Activated gamma-delta T cell treated with Interleukin-2 at 50 U/mL for 16 hours (primary cell): Measurements from ENCODE around the gene IQCN.

ENCODE experiments used
- DNase-seq: peaks from one replicate; pipeline ENCODE4 v3.0.0-alpha.2; 2020

Gene IQCN

DNA sequence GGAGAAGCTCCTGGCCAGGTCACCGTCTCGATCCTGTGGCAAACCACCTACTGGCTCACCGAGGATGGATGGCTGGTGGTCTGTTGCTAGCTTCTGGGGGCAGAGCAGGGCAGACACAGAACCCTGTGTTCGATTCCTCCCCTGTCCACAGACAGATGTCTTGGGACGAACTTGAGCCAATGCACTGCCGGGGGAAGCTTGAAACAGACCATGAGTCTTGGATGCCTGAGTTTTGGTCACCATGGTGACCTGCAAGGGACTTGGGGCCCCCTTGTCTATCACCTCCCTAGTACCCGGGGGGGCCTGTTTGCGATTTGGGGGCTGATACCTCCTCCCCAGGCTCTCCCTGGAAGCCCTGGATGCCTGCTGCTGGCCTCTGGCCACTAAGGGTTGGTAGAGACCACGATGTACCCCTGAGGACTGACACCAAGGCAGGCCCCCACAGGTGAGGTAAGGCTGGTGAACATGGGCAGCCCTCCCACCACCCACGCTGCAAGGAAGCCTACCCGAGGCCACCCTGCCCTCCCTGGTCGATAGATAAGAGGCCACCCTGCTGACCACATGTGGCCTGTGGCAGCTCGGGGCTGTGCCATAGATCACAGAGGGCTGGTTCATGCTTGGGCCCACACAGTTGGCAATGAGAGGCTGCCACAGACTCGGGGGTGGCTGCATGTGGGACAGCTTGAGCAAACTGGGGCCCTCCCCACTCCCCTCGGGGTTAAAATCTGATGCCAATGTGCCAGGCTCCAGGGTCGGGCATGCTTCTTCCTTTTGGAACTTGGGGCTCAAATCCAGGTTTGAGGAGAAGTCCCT lies 10.7 kb downstream of the IQCN start:
- DNase-seq, result no peak

DNA sequence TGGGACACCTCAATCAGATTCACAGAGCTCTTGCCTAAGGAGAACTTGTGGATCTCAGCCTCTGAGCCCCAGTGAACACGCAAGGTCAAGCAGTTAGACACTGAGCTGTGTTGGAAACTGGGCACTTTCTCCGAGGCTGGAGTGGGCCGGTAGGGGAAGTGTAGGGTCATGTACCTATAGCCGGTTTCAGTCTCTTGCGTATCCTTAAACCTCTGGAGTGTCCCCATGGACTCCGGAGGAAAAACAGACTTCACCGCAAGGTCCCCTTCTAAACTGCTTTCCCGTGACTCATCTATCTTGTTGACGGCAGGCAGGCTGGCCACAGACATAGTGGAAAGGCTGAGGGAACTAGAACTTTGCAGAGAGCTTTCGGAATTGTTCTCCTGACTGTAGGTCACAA lies 11.3 kb downstream of the IQCN start:
- DNase-seq, result no peak

DNA sequence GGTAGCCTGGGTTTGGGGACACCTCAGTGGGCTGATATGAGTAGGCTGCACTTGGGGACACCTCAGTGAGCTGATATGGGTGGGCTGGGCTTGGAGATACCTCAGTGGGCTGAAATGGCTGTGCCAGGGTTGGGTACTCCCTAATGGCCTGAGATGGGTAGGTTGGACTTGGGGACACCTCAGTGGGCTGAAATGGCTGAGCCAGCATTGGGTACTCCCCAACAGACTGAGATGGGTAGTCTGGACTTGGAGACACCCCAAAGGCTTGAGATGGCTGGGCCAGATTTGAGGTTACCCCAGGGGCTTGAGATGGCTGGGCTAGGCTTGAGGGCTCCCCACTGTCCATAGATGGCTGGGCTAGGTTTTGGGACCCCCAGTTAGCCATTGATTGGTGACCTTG lies 12.1 kb downstream of the IQCN start:
- DNase-seq, result no peak

DNA sequence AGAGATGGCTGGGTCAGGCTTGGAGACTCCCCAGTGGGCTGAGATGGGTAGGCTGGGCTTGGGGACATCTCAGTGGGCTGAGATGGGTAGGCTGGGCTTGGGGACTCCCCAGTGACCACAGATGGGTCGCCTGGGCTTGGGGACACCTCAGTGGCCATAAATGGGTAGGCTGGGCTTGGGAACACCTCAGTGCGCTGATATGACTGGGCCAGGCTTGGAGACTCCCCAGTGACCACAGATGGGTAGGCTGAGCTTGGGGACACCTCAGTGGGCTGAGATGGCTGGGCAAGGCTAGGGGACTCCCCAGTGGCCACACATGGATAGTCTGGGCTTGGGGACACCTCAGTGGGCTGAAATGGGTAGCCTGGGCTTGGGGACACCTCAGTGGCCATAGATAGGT lies 12.8 kb downstream of the IQCN start:
- DNase-seq, result no peak

DNA sequence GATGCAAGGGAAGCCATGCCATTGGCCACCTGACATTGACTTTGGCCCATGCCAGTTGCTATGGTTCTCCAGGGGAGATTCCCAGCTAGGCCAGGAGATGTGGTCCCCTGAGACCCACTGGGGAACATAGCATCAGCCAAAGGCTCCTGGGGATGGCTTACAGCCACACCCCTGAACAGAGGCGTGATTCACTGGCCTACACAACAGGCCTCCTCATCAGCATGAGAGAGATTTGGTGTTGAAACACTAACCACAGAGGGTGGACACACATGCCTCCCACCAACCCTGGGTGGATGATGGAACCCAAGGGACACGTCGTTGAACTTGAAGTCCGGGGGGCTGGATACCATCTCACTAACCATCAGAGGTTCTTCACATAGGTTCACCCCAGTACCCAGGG lies 14.4 kb downstream of the IQCN start:
- no peak for DNase-seq

DNA sequence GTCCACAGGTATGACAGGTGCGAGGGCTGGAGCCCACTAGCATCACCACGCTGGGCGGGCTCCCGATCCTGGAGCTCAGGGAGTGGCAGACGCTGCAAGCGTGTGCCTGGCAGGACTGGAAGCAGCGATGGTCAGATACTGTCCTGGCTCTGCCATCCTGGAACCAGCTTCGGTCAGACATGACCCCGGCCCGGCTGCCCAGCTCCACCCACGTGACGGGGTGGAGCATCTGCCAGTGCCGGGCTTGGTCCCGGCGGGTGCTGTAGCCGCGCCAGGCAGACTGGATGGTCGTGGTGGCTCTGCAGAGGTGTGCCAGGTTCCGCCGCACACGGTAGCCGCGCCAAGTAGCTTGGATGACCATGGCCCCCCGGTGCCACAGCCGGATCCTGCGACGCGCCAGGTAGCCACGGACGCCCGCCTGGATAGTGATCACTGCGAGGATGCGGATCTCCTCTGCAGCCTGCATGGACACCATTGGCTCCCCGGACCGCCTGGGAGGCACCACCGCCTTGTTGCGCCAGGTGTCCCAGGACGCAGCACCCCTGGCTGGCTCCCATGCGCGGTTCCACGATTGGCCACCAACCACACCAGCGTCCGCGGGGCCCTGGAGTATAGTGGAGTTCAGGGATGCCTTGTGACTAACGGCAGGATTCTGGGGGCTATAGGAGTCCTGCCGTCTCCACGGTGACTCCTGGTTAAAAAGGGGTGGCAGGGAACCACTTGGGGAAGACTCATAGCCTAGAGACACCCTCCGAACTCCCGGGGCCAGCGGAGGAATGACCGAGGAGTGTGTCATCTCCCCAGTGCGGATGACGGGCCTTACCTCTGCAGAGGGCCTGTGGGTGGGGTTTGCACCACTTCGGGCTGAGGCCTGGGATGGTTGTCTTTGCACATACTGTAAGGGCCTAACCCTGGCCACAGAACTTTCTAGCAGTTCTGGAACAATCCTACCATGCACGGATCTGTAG lies 16.5 kb downstream of the IQCN start:
- DNase-seq, result no peak

DNA sequence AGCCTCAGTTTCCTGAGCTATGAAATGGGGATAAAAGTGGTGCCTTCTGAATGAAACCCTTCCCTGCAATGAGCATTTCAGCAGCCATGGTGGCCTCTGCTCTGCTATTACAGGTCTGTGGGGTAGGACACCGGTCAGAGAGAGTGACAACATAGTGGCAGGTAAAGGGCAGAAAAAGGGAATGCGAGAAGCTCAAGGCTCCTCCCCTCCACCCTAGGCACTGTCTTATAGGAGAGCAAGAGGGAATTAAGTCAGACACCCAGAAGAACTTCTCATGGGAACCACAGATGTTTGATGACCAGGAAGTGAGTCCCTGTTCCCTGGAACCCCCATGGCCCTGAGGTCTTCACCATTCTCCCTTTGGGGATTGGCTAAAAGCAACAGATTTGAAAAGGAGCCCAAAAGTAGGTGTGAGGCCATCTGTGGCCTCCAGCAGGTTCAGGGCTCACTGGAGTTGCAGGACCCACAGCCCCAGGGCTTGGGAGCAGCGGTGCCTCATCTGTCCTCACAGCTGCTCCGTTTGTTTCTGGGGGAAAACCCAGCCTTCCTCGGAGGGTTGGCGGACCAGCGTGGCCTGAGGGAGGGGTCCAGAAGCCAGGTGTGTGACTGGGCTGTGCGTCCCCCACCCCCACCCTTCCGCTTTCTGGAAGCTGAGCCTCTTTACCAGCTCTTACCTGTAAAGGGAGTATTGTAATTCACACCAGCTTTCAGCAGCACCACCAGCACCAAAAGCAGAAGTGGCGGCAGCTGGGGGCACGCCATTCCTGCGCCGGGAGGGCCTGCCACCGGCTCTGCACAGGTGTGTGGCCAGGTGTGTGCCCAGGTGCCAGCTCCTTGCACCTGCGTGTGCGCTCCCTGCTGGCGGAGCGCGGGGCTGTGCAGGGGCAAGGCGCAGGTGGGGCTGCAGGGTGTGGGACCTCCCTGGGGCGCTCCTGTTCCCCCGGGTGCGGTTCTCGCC lies 19.4 kb downstream of the IQCN start:
- no peak for DNase-seq

DNA sequence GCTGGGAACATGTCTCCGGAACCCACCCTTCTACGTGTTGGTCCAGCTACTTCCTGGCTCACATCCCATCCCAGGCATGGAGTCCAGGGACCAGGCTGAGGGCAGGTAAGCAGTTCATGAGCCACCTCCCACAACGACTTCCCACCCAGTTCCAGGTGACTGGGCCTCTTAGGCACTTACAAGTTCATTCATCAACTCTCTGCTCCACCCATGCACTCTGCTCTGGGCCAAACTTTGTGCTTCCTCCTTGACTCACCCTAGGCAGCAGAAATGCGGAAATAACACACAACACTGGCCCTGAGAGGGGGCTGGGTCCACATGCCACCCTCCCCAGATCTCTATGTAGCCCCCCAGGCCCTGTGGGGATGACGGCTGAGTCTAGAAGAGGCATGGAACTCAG lies 20.5 kb downstream of the IQCN start:
- DNase-seq, result no peak

DNA sequence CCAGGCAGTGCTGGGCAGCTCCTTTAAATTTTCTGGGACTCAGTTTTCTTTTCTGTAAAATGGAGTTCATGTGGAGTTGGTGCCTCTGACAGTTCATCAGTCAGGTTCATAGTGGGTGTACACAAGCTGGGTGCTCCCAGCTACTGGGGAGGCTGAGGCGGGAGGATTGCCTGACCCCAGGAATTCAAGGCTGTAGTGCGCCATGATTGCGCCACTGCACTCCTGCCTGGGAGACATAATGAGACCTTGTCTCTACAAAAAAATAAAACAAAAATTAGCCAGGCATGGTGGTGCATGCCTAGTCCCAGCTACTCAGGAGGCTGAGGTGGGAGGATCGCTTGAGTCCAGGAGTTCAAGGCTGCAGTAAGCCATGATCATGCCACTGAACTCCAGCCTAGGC lies 21.1 kb downstream of the IQCN start:
- DNase-seq, result no peak

DNA sequence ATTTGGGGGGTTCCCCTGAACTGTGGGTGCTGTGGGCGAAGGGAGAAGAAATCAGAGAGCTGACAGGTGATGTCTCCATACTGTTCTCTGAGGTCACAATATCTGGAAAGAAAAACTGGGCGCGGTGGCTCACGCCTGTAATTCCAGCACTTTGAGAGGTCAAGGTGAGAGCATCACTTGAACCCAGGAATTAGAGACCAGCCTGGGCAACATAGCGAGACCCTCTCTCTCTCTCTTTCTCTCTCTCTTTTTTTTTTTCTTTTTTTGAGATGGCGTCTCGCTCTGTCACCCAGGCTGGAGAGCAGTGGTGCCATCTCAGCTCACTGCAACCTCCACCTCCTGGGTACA lies 21.9 kb downstream of the IQCN start:
- DNase-seq, result no peak

DNA sequence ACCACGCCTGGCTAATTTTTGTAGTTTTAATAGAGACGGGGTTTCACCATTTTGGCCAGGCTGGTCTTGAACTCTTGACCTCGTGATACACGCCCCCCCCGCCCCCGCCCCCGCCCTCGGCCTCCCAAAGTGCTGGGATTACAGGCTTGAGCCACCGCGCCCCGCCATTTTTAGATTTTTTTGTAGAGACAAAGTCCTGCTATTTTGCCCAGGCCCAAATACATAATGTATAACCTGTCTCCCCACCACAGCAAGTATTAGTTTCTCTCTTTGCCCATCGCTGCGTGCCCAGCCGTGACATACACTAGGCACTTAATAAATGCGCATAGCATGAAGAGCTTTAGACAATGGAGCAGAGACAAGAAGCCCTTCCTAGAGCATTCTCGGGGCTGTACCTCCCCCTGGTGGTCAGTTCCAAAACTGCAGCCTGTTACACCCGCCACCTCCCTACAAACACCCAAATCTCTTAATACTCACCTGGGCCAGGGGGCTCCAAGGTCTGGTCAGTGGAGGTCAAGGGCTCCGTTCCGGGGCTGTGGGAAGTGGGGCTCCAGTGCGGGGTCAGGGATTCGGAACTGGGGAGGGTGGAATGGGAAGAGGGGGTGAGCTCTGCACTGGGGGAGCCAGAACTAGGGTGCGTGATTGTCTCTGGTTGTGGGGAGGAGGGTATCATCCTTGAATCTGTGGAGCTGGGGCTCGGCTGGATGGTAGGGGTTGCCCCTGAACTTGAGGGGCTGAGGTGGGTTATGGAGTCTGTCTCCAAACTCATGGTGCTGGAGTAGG lies 22.5 kb downstream of the IQCN start:
- peak; percentile 82 for DNase-seq

DNA sequence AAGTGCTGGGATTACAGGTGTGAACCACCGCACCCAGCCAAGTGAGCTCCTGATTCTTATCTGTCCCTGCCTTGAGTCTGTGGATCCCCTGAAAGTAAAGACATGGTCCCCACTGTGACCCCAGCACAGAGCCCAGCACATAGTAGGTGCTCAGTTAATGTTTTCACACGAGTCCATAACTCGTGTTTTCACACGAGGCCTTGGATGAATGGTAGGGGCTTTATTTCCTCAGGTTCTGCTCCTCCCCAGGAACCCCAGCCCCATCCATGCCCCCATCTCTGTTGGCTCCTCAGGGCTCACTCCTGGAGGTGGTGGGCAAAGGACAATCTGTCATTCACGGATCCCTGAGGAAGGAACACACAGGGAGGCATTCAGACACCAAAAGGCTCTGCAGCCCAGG lies 24.4 kb downstream of the IQCN start:
- DNase-seq, result no peak

DNA sequence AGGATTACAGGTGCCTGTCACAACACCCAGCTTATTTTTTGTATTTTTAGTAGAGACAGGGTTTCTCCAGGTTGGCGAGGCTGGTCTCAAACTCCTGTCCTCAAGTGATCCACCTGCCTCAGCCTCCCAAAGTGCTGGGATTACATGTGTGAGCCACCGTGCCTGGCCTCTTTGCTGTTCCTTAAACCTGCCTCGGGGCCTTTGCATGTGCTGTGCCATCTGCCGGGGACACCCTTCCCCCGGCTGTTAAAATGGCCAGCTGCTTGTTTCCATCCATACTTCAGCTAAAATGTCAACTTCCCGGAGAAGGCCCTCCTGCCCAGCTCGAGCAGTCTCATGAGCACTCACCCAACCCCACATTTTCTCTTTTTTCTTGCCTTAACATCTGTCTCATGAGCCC lies 29.0 kb downstream of the IQCN start:
- DNase-seq, result no peak

DNA sequence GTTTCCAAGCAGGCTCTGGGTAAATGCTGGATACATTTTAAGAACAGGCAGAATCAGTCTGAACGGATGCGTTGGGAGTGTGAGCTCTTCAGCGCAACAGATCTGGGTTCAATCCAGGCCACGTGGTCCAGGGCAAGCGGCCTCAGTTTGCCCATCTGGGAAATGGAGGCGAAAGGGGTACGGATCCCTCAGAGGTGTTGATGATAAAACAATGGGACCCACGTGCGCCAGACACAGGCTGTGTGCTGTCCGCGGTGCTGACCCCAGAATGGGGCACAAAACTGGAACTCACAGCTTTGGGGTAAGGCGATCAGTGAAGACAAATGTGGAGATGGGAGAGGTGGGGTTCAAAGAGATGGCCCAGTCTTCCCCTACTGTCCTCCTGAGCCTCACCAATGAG lies 34.9 kb downstream of the IQCN start:
- no peak for DNase-seq

DNA sequence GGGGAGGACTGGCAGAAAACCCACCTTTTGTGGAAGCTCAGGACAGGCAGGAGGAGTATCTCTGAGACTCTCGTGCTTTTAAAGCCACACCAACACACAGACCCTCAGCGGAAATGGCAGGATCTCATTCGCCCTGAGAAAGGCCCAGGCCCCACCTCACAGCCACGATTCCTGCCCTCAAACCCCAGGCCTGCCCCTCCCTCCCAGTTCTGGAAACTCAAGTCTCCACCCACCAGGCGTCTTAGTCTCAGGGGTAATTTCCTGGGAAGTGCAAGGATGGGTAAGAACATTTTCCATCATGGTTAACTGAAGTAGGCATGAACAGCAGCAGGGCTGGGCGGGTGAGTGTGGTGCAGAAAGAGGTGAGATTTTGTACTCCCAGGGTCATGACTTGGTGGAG lies 40.1 kb downstream of the IQCN start:
- DNase-seq, result no peak

DNA sequence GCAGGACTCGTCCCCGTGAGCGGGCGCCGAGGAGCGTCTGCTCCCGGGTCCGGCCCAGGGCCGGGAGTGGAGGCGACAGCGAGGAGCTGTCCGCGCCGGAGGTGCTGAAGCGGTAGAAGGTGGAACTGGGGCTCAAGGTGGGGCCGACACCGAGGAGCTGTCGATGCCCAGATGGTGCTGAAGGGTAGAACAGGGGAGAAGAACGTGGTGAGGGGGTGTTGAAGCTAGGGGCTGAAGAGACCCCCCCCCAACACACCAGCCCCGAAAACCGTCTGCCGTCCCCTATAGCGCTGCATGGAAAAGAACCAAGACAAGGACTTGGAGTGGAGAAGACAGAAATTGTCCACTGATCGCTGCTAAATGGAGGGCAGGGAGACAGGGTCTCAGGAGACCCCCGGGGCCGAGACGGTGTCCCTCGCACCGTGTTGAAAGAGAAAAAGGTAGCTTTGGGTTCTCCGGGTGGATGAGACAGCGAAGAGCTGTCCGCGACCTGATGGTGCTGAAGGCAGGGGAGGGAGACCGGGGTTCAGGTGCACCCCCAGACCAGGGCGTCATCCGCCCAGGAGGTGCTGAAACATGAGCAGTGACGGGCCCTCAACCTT lies 40.9 kb downstream of the IQCN start:
- peak; percentile 29 for DNase-seq

DNA sequence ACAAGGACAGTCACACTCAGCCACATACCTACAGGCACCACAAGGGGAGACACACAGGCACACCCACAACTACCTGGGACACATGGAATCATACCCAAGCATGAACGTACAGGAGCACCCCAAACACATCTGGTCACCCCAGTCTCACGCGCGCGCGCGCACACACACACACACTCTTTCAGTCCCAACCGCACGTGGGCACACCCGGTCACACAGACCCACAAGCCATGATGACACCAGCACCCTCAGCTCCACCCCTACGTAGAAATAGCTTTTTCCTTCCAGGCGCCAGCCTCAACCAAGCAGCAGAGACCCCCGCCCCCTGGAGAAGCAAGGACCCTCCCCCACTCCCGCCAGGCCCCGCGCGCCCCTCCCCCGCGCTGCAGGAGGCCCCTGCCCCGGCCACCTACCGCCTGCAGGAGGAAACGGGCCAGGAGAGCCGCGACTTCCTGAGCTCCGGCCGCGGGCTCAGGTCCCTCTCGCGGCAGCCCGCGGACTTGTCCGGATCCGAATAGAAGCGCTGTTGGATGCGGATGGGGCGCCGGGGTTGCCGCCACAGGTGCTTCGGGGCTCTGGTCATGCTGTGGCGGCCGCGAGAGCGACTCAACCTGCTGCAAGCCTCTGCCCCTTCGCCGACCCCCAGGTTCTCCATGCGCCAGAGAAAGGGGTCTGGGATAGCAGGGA lies 41.6 kb downstream of the IQCN start:
- DNase-seq, result no peak

DNA sequence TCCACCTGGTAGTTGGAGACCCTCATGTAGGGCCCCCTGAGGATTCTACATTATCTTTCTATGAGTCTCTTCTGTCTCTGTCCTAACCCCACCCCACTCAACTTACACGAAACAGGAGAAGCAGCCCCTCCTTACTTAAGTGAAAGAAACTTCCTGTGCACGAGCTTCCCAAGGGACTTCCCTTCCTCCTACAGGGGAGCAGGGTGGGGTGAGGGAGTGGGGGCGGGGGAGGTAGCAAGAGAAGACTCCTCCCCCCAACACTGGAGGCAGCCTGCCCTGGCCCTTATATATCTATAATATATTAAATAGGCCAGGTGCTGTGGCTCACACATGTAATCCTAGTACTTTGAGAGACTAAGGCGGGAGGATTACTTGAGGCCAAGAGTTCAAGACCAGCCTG lies 42.5 kb downstream of the IQCN start:
- DNase-seq, result no peak

DNA sequence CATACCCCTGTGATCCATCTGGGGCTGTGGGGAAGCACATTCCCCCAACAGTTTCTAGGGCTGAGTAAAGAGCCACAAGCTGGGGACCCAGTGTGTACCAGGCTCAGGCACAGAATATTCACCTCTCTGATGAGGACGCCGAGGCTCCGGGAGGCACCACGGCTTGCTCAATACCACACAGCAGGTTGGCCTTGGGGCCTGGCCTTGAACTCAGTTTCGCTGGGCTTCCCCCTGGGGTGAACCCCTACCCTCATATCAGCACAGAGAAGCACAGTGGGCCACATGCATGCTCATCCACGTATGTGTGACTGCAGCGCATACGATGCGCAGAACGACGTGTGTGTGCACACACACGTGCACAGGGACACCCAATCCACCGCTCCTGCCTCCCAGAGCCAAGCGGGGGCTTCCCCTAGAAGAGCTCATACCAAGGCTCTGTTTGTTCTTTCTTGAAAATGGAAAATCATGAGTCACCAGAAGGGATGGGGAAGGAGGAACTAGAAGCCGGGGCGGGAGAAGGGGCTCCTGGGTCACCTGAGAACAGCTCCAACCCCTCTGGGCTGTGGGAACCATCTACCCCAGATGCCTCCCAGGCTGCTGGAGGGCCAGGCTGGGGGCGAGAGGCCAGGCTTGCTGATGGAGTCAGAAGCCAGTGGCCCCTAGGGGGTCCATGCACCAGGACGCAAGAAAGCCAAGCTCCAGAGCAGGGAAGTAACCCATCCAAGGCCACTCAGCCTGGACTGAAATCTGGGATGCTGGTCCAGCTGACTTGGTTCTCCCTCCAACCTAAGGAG lies 43.1 kb downstream of the IQCN start:
- DNase-seq, result no peak

DNA sequence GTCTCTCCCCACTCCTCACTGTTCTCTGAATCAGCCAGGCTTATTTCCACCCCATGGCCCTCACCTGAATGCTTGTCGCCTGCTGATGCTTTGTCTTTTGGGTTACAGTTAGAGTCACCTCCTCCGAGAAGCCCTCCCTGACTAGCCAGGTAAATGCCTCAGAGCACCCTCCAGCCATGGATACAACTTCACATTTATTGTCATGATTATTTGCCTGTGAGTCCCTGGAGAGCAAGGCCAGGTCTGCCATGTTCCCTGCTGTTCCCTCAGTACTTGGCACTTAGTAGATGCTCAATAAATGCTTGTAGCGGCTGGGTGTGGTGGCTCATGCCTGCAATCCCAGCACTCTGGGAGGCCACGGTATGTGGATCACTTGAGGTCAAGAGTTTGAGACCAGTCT lies 44.3 kb downstream of the IQCN start:
- DNase-seq, result no peak
